ENCODE results near the gene CTNNAL1.

Gene CTNNAL1

GRCh38 chr9:108994695-108995094, 18.6 kb downstream of the CTNNAL1 start:
- no peak for TF ChIP-seq CTCF (IDR thresholded peaks at IDR 0.05; ENCODE audit: control insufficient read depth, extremely low read depth, insufficient read depth)
- H3K4me3 ChIP-seq (ENCODE audit: low read depth, low read length): no peak overlapping the region
- DNase-seq (ENCODE audit: low read depth): no peak

DNA sequence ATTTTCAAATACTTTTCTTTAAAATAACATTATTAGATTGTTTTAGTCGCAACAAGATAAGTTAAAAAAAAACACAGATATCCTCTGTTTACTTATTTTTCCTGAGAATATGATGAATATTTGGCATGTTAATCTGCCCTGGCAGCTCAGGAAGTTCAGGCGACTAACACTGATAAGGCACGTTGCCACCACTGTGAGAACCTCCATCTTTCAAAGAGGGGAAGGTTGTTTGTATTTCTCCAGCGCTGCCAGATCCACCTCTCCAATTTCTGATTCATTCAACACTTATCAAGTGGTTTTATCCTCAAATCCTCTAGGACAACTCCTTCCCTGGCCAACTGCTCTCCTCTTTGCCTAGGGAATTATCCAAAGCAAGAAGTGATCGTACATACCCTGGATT, 21.8 kb downstream of the CTNNAL1 start:
- DNase-seq (ENCODE audit: low read depth): no peak
- no peak for TF ChIP-seq CTCF (IDR thresholded peaks at IDR 0.05; ENCODE audit: control insufficient read depth, extremely low read depth, insufficient read depth)
- no peak overlapping the region for H3K4me3 ChIP-seq (ENCODE audit: low read depth, low read length)

DNA sequence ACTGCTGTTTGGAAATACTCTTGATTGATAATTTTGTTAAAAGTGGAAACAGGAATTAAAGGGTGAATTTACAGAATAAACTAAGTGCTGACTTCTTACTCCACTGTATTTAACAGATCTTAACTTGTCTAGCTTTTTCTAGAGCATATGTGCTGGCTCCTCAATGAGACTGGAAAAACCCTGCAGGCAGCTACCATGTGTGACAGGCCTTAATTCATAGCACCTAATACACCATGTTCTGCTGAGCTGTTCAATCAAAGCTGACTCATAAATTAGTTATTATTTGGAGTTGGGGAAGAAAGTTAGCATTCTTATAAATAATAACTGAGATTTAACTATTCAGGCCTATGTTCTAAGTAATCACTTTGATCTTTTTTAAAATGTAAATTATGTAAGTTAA, 29.4 kb downstream of the CTNNAL1 start:
- TF ChIP-seq CTCF (IDR thresholded peaks at IDR 0.05; ENCODE audit: control insufficient read depth, extremely low read depth, insufficient read depth): no peak
- DNase-seq (ENCODE audit: low read depth): no peak

GRCh38 chr9:108980893-108981292, 32.4 kb downstream of the CTNNAL1 start:
- DNase-seq (ENCODE audit: low read depth): no peak
- TF ChIP-seq CTCF (IDR thresholded peaks at IDR 0.05; ENCODE audit: control insufficient read depth, extremely low read depth, insufficient read depth): no peak
- H3K4me3 ChIP-seq (ENCODE audit: low read depth, low read length): no peak overlapping the region

More for the DNA sequence above, 29.4 kb downstream of the CTNNAL1 start:
- H3K4me3 ChIP-seq (ENCODE audit: low read depth, low read length): no peak overlapping the region

GRCh38 chr9:108978205-108978604, 35.1 kb downstream of the CTNNAL1 start:
- TF ChIP-seq CTCF (IDR thresholded peaks at IDR 0.05; ENCODE audit: control insufficient read depth, extremely low read depth, insufficient read depth): no peak
- H3K4me3 ChIP-seq (ENCODE audit: low read depth, low read length): no peak overlapping the region
- DNase-seq (ENCODE audit: low read depth): no peak

DNA sequence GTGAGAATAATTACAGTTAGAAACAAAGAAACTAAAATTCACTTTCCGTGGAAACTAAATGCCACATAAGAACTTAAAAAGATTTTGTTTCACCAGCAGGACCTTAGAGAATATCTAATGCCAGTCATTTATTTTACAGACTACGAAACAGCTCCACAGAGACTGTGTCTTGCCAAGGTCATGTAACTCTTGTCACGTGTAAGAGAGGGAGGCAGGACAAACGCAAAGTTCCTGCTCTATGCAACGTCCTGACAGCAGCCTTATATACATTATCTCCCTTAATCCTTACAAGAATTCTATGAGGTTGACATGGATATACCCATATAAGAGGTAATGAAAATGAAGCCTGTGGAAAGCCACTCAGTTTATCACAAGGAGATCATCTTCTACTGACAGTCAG, 39.4 kb downstream of the CTNNAL1 start:
- H3K4me3 ChIP-seq (ENCODE audit: low read depth, low read length): no peak overlapping the region
- DNase-seq (ENCODE audit: low read depth): no peak
- no peak for TF ChIP-seq CTCF (IDR thresholded peaks at IDR 0.05; ENCODE audit: control insufficient read depth, extremely low read depth, insufficient read depth)

DNA sequence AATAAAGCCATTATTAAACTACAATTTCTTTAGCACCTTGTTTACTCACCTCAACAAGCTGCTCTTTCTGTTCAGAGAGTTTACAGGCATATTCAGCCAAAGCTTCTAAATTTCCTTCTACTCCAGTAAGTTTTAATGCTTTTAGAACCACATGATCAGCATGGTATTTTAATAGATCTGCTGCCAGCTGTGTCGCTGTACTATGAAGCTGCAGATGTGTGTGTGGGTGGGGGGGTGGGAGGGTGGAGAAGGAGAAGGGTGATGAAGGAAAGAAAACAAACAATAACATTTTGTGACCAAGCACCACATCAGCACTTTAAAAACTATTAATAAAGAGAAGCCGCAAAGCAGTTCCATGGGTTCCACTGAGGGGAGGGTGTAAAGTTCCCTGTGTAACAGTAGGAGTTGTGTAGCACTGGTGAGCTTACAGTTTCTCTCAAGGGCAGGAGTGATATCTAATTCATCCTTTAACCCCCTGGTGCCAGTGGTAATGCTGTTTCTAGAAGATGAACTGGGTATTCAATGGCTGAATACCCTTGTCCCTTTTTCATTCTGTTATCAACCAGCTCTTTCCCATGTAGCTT, 40.6 kb downstream of the CTNNAL1 start:
- no peak for DNase-seq (ENCODE audit: low read depth)
- TF ChIP-seq CTCF (IDR thresholded peaks at IDR 0.05; ENCODE audit: control insufficient read depth, extremely low read depth, insufficient read depth): no peak
- no peak overlapping the region for H3K4me3 ChIP-seq (ENCODE audit: low read depth, low read length)
